Pancreas (tissue), 10 donors: Measurements from ENCODE around the gene CDCA4. TPM values are rescaled to one million over a fixed set of nuclear protein-coding genes. Genes with fewer than 3 reads are reported as not detected.

ENCODE experiments used
- ATAC-seq, 4 donors: fragments of 200-7000 bp; cut with Tn5 transposase; one replicate each; pipeline versions ENCODE4 v1.8.0 to v1.9.1; 2020; ENCODE audit warnings: mild to moderate bottlenecking in 4 of 4, moderate library complexity in 4 of 4
- DNase-seq, 6 donors: peaks; one replicate each; pipeline ENCODE4 v3.0.0-alpha.2; 2020
- FAIRE-seq: peaks from 2 replicates; lab custom pipeline; 2012; peaks lifted over from hg19 to GRCh38; lab: Jason Lieb, UNC
- H3K27ac ChIP-seq, 4 donors: fragments of 200-600 bp; sonication (generic); 1 replicate in 3 of 4; 2 replicates in 1 of 4; pipeline versions ENCODE4 v1.5.0 to v1.8.0; 2020
- H3K27me3 ChIP-seq, 4 donors: fragments of 200-600 bp; one replicate each; pipeline ENCODE4 v1.8.0; 2021
- H3K36me3 ChIP-seq, 3 donors: fragments of 200-600 bp; sonication (generic) in 1 of 3; one replicate each; pipeline versions ENCODE4 v1.5.0 to v1.8.0; 2020 to 2021
- H3K4me1 ChIP-seq, 3 donors: fragments of 200-600 bp; one replicate each; pipeline ENCODE4 v1.8.0; 2021
- H3K4me3 ChIP-seq, 4 donors: fragments of 200-600 bp; sonication (generic) in 2 of 4; one replicate each; pipeline versions ENCODE4 v1.5.0 to v1.8.0; 2020 to 2021
- H3K9me3 ChIP-seq, 4 donors: fragments of 200-600 bp; one replicate each; pipeline ENCODE4 v1.8.0; 2021
- CTCF ChIP-seq, 4 donors: fragments of 200-600 bp; sonication (generic) in 3 of 4; IDR thresholded peaks; one replicate each; pipeline versions ENCODE4 v1.5.0 to v1.8.0; 2021; ENCODE audit warnings: antibody characterized with exemption in 4 of 4
- WGBS, 2 donors: extraction: QIAGEN DNeasy Blood & Tissue Kit; methylation state at CpG; one replicate each; pipeline ENCODE4 v1.1.7; 2013; 5-methylcytosine and 5-hydroxymethylcytosine counted together
- intact Hi-C, 3 donors: fragments of 100-400 bp; cut with DNase I; formaldehyde crosslinking; loops; one replicate each; pipeline versions ENCODE4 v1.11.1 to v1.14.2; 2022
- polyA plus RNA-seq, 2 donors: library from polyadenylated mRNA; stranded (reverse); fragments of 200-250 nt; gene quantifications; one replicate each; pipeline ENCODE4 v1.2.3, GENCODE V29; 2013
- total RNA-seq, 6 donors: library from RNA; stranded (reverse); fragmentation: NEBNext Ultra II Directional in 4 of 6; extraction: Animal tissue kit (Norgen Biotek cat#: 25700) in 4 of 6; gene quantifications; one replicate each; pipeline versions ENCODE4 v1.2.1 to v1.2.4, GENCODE V29; 2021 to 2023
- donor health status: healthy with polysubstance abuse.
- donor health status: DM: no; HTN: no; CAD: no; lungs with moderate emphysema.
- donor health status: DM: no; HTN: no; CAD: no.
- donor health status: control.
- donor health status: control.
- donor health status: Bipolar disorder and iron deficiency.
- donor health status: DM: yes; HTN: yes; CAD: no.
- donor health status: DM: no; HTN: no; CAD: no.
- donor health status: DM: no; HTN: no; CAD: no.
- donor health status: DM: yes; HTN: yes; CAD: no.

CDCA4 gene
- total and polyA plus RNA-seq, 8 donors, result 1.2 to 3.5 (median 2.7) TPM

GRCh38 chr14:104977008-104977680, 43.7 kb downstream of the CDCA4 start:
- no peaks in the 10 kb centered on the region for H3K27me3 ChIP-seq
- FAIRE-seq, result no peak
- DNase-seq, result peak in 2 of 6 donors; percentile 20 to 82
- H3K4me3 ChIP-seq, result peak overlapping the region in 2 of 4 donors; percentile 39 to 57
- H3K36me3 ChIP-seq, result no peaks in the 10 kb centered on the region
- TF ChIP-seq CTCF (IDR thresholded peaks at IDR 0.05), result no peak
- ATAC-seq, result no peak
- WGBS, 2 donors, result 71 to 72% methylated on average over 11 of the region's 11 CpGs
- no peak overlapping the region for H3K27ac ChIP-seq
- peaks cover 25 to 56% (median 25%) of the 10 kb centered on the region in 3 donors for H3K4me1 ChIP-seq
- intact Hi-C loops, result loop anchor here in 1 of 3 donors (5.0 kb wide), 1 partner anchor 70 kb away; no protein-coding TSS in a partner anchor
- H3K9me3 ChIP-seq, result no peaks in the 10 kb centered on the region

- H3K9me3 ChIP-seq, result no peaks in the 10 kb centered on the region
- intact Hi-C loops, result loop anchor here in 1 of 3 donors (5.0 kb wide), 1 partner anchor 71 kb away; no protein-coding TSS in a partner anchor
- H3K36me3 ChIP-seq, result no peaks in the 10 kb centered on the region
- DNase-seq, result peak; percentile 78 to 96 (median 91)
- peak; percentile 82 to 95 (median 88) for TF ChIP-seq CTCF (IDR thresholded peaks at IDR 0.05)
- 33 to 37% methylated on average over 17 to 21 of the region's 21 CpGs for WGBS, 2 donors
- H3K4me3 ChIP-seq, result no peak overlapping the region
- peaks cover 25 to 56% (median 25%) of the 10 kb centered on the region in 3 donors for H3K4me1 ChIP-seq
- no peaks in the 10 kb centered on the region for H3K27me3 ChIP-seq
- H3K27ac ChIP-seq, result no peak overlapping the region
- no peak for FAIRE-seq
- ATAC-seq, result peak; percentile 67 to 72 (median 69)
These were observed 44.5 kb downstream of the CDCA4 start for GRCh38 chr14:104976198-104977007.

- no peak overlapping the region for H3K4me3 ChIP-seq
- H3K27ac ChIP-seq, result no peak overlapping the region
- intact Hi-C loops, result loop anchor here in 2 of 3 donors (2.0 to 5.0 kb wide), 2 partner anchors 69 to 72 kb away; no protein-coding TSS in a partner anchor
- H3K27me3 ChIP-seq, result no peaks in the 10 kb centered on the region
- no peak for ATAC-seq
- no peaks in the 10 kb centered on the region for H3K9me3 ChIP-seq
- FAIRE-seq, result no peak
- peaks cover 25 to 54% (median 25%) of the 10 kb centered on the region in 3 donors for H3K4me1 ChIP-seq
- H3K36me3 ChIP-seq, result no peaks in the 10 kb centered on the region
- no peak for TF ChIP-seq CTCF (IDR thresholded peaks at IDR 0.05)
- WGBS, 2 donors, result 52 to 55% methylated on average over 21 of the region's 21 CpGs
- peak in 3 of 6 donors; percentile 28 to 67 (median 56) for DNase-seq
These were observed 45.2 kb downstream of the CDCA4 start for GRCh38 chr14:104975481-104976197.

GRCh38 chr14:104974665-104975390, 46.1 kb downstream of the CDCA4 start:
- intact Hi-C loops, result loop anchor here in 2 of 3 donors (2.0 to 5.0 kb wide), 2 partner anchors 70 to 72 kb away; no protein-coding TSS in a partner anchor
- TF ChIP-seq CTCF (IDR thresholded peaks at IDR 0.05), result no peak
- H3K4me3 ChIP-seq, result no peak overlapping the region
- FAIRE-seq, result no peak
- H3K36me3 ChIP-seq, result no peaks in the 10 kb centered on the region
- DNase-seq, result peak in 3 of 6 donors; percentile 22 to 63 (median 47)
- no peak for ATAC-seq
- H3K27me3 ChIP-seq, result no peaks in the 10 kb centered on the region
- no peak overlapping the region for H3K27ac ChIP-seq
- H3K4me1 ChIP-seq, result peaks cover 25 to 48% (median 25%) of the 10 kb centered on the region in 3 donors
- 96 to 98% methylated on average over 14 of the region's 14 CpGs for WGBS, 2 donors
- H3K9me3 ChIP-seq, result no peaks in the 10 kb centered on the region
